Heart left ventricle (tissue), 16 donors: ENCODE measurements around the gene MAPKAP1. TPM values are rescaled to one million over a fixed set of nuclear protein-coding genes. Genes with fewer than 3 reads are reported as not detected.

Experiments
- ATAC-seq, 4 donors: fragments of 200-7000 bp; cut with Tn5 transposase; one replicate each; pipeline ENCODE4 v1.9.1; 2020 to 2022; ENCODE audit warnings: moderate library complexity in 4 of 4, mild to moderate bottlenecking in 3 of 4, moderate number of reproducible peaks in 1 of 4
- DNase-seq, 5 donors: peaks; one replicate each; pipeline ENCODE4 v3.0.0-alpha.2; 2020
- H3K27ac ChIP-seq, 12 donors: fragments of 200-600 bp; sonication (generic) in 4 of 12; one replicate each; pipeline versions ENCODE4 v1.5.0 to v1.8.0; 2016 to 2022; ENCODE audit warnings: mild to moderate bottlenecking in 2 of 12
- H3K27me3 ChIP-seq, 9 donors: fragments of 200-600 bp; sonication (generic) in 2 of 9; one replicate each; pipeline versions ENCODE4 v1.5.1 to v1.8.0; 2016 to 2022; ENCODE audit warnings: mild to moderate bottlenecking in 3 of 9
- H3K36me3 ChIP-seq, 9 donors: fragments of 200-600 bp; sonication (generic) in 2 of 9; one replicate each; pipeline versions ENCODE4 v1.5.0 to v1.8.0; 2018 to 2022; ENCODE audit warnings: mild to moderate bottlenecking in 2 of 9
- H3K4me1 ChIP-seq, 12 donors: fragments of 200-600 bp; sonication (generic) in 4 of 12; one replicate each; pipeline versions ENCODE4 v1.5.0 to v1.8.0; 2016 to 2022; ENCODE audit warnings: mild to moderate bottlenecking in 3 of 12
- H3K4me3 ChIP-seq, 12 donors: fragments of 200-600 bp; sonication (generic) in 4 of 12; one replicate each; pipeline versions ENCODE4 v1.5.0 to v1.8.0; 2017 to 2022; ENCODE audit warnings: mild to moderate bottlenecking in 9 of 12, moderate library complexity in 4 of 12
- H3K9me3 ChIP-seq, 12 donors: fragments of 200-600 bp; sonication (generic) in 4 of 12; one replicate each; pipeline versions ENCODE4 v1.5.0 to v1.8.0; 2016 to 2022; ENCODE audit warnings: mild to moderate bottlenecking in 1 of 12
- CTCF ChIP-seq, 12 donors: fragments of 200-600 bp; sonication (generic) in 4 of 12; IDR thresholded peaks; one replicate each; pipeline versions ENCODE4 v1.5.0 to v1.8.0; 2018 to 2022; ENCODE audit warnings: antibody characterized with exemption in 12 of 12, mild to moderate bottlenecking in 5 of 12
- POLR2A ChIP-seq, 2 donors: fragments of 450-650 bp; IDR thresholded peaks; one replicate each; pipeline ENCODE4 v1.6.1; 2017; ENCODE audit warnings: antibody characterized with exemption in 2 of 2, mild to moderate bottlenecking in 2 of 2, moderate library complexity in 2 of 2
- WGBS, 4 donors: extraction: QIAGEN DNeasy Blood & Tissue Kit in 2 of 4; methylation state at CpG; one replicate each; pipeline versions ENCODE4 v1.1.5 to v1.1.7; 2013 to 2018; 5-methylcytosine and 5-hydroxymethylcytosine counted together
- intact Hi-C, 10 donors: fragments of 100-400 bp; cut with DNase I; formaldehyde crosslinking; loops; one replicate each; pipeline versions ENCODE4 v1.11.1 to v1.14.2; 2022
- polyA plus RNA-seq, 2 donors: library from polyadenylated mRNA; stranded (reverse); fragments of 200-250 nt; gene quantifications; one replicate each; pipeline ENCODE4 v1.2.3, GENCODE V29; 2013
- total RNA-seq, 9 donors: library from RNA; depleted of rRNA in 2 of 9; stranded (reverse); fragments of >200 nt in 2 of 9; fragmentation: NEBNext Ultra II Directional in 3 of 9; extraction: Animal tissue kit (Norgen Biotek cat#: 25700) in 3 of 9; gene quantifications; one replicate each; pipeline versions ENCODE4 v1.1.0 to v1.2.4, GENCODE V29; 2016 to 2023
- donor health status: ischemic (EF 13 %, LVEDD 7.1; RV severe dilation, severe dysfunction).
- donor health status: healthy with polysubstance abuse.
- donor health status: DM: no; HTN: yes; CAD: no.
- donor health status: DM: no; HTN: no; CAD: no.
- donor health status: ischemic (EF 25% LVEDD 6.9; RV normal size, moderate dysfunction).
- donor health status: ischemic (EF 25% LVEDD 5.7; RV mildly dilated, moderate dysfunction).
- donor health status: healthy.
- donor health status: DM: yes; HTN: yes; CAD: no.
- donor health status: ischemic (EF 35%, LVEDD 5.7; RV mildly dilated, moderate dysfunction).
- donor health status: nonischemic (EF 11% LVEDD 7.7; RV severe dilation, severe dysfunction).
- donor health status: DM: yes; HTN: yes; CAD: no.
- donor health status: PGD.
- donor health status: ischemic (EF 29% LVEDD 5.4; RV normal size, mild dysfunction).
- donor health status: nonischemic (EF 23%, LVEDD 6.1; RV moderate dilation, normal function).

The MAPKAP1 gene
- total and polyA plus RNA-seq, 11 donors: 76.2 to 145 (median 124) TPM

- peaks cover 0 to 55% (median 18%) of the 10 kb centered on the region in 12 donors for H3K4me1 ChIP-seq
- TF ChIP-seq CTCF (IDR thresholded peaks at IDR 0.05) (no peak), POLR2A (IDR thresholded peaks at IDR 0.05) (no peak)
- ATAC-seq (peak; percentile 78 to 93 (median 88)), DNase-seq (no peak)
- 40 to 54% (median 44%) methylated on average over 4 of the region's 4 CpGs for WGBS, 4 donors
- H3K4me3 ChIP-seq: no peak overlapping the region
- no peaks in the 10 kb centered on the region for H3K9me3 ChIP-seq
- no peaks in the 10 kb centered on the region for H3K36me3 ChIP-seq
- H3K27me3 ChIP-seq: no peaks in the 10 kb centered on the region
- intact Hi-C loops: loop anchor here in 1 of 10 donors (5.0 kb wide), 1 partner anchor 63 kb away; no protein-coding TSS in a partner anchor
- peak overlapping the region; percentile 33 to 86 (median 74) for H3K27ac ChIP-seq
Measured at GRCh38 chr9:125534971-125535701, 171.9 kb downstream of the MAPKAP1 start.

DNA sequence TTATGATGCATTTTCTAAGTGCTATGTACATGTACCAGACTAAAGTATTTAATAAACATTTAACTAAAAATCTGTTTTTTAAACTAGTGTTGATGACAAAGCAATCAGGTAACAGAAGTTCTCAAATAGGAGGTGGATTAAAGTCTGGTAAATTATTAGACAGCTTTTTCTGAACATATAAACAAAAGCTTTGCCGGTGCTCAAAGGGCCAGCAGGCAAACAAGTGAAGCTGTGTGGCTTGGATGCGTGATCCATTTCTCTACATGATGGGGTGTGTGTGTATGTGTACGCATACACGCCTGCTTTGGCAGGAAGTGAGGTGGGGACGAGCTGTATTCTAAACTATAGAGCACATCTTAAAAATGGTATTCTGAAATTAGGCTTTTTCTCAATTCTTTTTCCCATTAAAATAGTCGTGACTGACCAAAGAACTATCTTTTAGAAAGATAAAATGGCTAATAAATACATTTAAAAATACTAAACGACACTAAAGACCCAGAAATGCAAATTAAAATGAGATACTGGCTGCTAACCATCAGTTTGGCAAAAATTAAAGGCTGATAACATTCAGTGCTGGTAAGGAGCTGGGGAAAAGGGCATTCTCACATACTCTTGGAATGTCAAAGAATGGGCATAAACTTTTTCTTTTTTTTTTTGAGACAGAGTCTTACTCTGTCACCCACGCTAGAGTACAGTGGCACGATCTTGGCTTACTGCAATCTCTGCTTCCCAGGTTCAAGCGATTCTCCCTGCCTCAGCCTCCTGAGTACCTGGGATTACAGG is 174.0 kb downstream of the MAPKAP1 start:
- no peak overlapping the region for H3K27ac ChIP-seq
- H3K4me1 ChIP-seq: peaks cover 0 to 58% (median 11%) of the 10 kb centered on the region in 12 donors

DNA sequence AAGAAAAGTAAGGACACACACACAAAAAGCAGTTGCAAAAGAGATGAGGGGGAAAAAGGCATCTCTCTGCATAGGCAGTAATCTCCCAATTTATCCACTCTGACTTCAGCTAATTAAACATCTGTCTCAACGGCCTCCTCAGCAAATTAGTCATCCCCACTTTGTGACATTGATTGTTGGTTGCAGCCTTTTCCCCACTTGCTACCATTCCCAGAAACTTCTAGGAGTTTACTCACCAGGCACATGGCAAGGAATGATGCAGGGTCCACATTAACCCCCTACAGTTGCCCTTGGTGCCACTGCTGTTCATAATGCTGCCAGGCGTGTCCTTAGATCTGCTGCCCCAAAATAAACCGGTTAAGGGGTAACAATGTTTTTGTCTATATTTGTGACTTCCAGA is 174.6 kb downstream of the MAPKAP1 start:
- Histone ChIP-seq H3K9me3 (no peaks in the 10 kb centered on the region), H3K4me3 (no peak overlapping the region), H3K27ac (no peak overlapping the region), H3K4me1 (peaks cover 0 to 52% (median 8%) of the 10 kb centered on the region in 12 donors), H3K36me3 (no peaks in the 10 kb centered on the region), H3K27me3 (no peaks in the 10 kb centered on the region)
- intact Hi-C loops: no loop called here
- DNase-seq (no peak), ATAC-seq (no peak)
- 89 to 95% (median 93%) methylated on average over 3 of the region's 3 CpGs for WGBS, 4 donors
- TF ChIP-seq POLR2A (IDR thresholded peaks at IDR 0.05): no peak
- no peak for TF ChIP-seq CTCF (IDR thresholded peaks at IDR 0.05)

More for the DNA sequence above, 174.0 kb downstream of the MAPKAP1 start:
- intact Hi-C loops: no loop called here
- TF ChIP-seq POLR2A (IDR thresholded peaks at IDR 0.05) (no peak), CTCF (IDR thresholded peaks at IDR 0.05) (no peak)
- Histone ChIP-seq H3K9me3 (no peaks in the 10 kb centered on the region), H3K36me3 (no peaks in the 10 kb centered on the region), H3K27me3 (no peaks in the 10 kb centered on the region), H3K4me3 (no peak overlapping the region)
- ATAC-seq (no peak), DNase-seq (no peak)
- WGBS, 4 donors: 96 to 97% (median 97%) methylated on average over 10 of the region's 10 CpGs
